HG03469 (cell line): ENCODE data around the gene GHDC.
"Not testable (repeated sequence)": the region's sequence is repeated elsewhere in the genome, so short reads cannot be mapped to it uniquely, and the experiment has no call there.

Experiments used
- ATAC-seq: cut with Tn5 transposase; IDR thresholded peaks from one replicate; pipeline ENCODE4 v1.9.1; 2021; ENCODE audit warnings: mild to moderate bottlenecking, moderate library complexity, moderate number of reproducible peaks; ENCODE audit not compliant: unreplicated experiment

GHDC gene

DNA sequence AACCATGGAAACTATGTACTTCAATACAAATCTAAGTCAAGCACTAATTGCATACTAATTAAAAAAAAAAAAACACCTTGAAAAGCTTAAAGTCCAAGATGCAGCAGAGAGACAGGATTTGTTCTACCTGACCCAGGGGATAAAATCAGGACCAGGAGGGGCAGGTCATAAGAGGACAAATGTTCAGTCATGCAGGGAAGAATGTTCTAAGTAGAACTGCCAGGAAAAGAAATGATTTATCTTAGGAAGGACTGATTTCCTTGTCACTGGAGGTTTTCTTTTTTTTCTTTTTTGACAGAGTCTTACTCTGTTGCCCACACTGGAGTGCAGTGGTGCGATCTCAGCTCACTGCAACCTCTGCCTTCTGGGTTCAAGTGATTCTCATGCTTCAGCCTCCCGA, 9.1 kb upstream of the GHDC start:
- no peak for ATAC-seq

DNA sequence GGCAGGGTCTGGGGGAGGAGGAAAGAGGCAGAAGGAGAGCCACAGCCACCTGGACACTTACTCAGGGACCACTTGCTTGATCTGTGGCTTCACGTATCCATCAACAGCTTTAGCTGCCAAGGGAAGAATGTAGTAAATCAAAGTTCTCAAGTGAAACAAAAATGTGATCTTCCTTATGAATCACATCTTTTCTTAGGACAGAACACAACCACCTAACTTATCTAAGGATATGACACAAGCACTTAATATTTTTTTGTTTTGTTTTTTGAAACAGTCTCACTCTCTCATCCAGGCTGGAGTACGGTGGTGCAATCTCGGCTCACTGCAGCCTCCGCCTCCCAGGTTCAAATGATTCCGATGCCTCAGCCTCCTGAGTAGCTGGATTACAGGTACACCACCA, 8.4 kb upstream of the GHDC start:
- ATAC-seq = no peak

DNA sequence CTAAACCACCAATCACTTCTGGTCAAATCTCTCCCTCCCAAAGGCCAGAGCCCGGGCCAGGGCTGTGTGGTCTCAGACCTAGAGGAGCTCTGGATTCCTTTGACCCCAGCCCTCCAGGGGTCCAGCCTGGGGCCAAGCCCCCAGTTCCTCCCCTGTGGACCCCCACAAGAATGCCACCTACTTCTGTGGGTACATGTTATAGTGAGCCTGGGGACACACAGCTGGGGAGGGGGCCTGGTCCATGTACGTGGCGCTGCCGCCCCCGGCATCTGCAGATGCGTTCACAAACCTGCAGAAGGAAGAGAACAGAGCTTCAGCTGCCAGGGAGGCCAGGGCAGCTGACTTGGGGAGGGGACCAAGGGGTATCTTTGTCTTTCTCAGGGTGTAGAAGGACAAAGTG, 7.9 kb upstream of the GHDC start:
- no peak for ATAC-seq

DNA sequence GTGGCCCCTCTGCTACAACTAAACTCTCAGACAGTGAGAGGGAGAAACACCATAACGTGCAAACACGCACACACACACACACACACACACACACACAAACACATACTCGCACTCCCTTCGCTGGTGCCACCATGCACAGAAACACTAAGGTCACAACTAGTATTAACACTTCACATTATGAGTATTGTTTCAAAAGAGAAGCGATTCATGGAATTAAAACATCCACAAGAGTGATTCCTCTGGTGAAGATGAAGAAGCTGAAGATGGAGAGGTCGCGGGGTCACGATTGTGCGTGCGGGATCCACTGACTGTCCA, 7.1 kb upstream of the GHDC start:
- ATAC-seq = no peak

DNA sequence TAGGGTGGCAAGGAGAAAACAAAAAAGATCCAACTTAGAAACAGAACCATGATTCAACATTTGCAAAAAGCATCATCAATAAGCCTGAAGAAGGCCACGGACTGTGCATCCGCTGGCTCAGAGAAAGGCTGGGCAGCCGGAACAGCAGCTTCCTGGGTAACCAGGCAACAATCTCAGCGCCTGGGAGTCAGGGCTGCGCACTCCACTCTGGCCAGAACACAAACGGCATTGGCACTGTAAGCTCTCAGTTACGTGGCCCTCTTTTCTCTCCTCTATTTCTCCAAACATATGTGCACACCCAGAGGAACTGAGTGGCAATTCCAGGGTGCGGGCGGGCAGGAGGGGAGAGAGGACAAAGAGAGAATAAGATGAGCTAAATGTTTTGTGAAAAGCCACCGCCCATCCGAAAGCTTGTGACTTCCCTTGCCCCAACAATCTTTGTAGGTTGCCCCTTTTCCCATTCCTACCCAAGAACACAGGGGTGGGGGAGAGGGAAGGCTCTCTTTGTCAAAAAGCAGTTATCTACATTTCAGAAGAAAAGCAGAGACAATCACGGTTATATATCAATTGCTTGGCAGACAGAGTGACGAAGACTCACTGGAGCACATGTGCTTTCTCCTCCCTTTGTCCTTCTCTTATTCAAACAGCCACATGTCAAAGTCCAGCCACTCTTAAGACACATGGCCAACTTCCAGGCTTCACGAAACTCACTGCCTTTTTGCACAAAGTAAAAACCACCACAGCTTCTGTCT, 6.6 kb upstream of the GHDC start:
- no peak for ATAC-seq

DNA sequence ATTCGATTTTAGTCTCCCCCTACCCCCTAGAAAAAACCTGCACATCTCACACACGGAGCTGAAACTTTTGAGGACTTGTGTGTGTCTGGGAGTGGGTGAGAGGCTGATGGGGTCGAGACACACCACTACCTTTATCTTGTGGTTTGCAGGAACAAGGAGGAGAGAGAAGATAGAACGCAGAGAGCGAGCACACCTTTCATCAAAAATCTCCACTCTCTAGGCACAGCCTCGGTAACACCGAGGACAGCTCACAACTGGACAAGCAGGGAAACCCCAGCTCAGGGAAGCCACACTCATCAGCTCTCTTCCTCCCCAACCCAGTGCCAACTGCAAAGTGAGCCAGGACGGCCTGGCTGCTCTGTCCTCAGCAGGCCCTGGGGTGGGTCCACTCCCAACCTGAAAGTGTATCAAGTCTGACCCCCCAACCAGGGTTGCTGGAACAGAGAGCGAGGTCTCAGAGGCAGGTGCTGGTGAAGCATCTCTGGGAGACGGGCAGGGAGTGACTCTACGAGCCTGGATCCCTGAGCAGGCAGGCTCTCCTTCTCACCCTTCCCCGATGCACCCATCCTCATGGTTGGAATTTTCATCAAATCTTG, 5.2 kb upstream of the GHDC start:
- no peak for ATAC-seq

DNA sequence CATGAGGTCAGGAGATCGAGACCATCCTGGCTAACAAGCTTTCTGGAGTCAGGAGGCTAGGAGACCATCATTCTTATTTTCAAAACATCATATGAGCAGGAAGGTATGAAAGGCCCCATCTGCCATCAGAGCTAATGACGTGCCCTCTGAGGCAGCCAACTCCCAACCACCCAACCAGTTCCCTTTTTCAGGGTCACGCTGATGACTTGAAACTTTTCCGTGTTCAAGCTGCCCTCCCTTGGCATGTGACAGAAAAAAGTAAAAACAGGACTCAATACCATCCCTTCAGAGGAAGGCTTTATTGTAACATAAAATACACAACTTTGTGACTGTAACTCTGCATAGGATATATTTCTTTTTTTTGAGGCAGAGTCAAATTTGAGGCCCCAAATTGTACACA, 4.6 kb upstream of the GHDC start:
- ATAC-seq = no peak

DNA sequence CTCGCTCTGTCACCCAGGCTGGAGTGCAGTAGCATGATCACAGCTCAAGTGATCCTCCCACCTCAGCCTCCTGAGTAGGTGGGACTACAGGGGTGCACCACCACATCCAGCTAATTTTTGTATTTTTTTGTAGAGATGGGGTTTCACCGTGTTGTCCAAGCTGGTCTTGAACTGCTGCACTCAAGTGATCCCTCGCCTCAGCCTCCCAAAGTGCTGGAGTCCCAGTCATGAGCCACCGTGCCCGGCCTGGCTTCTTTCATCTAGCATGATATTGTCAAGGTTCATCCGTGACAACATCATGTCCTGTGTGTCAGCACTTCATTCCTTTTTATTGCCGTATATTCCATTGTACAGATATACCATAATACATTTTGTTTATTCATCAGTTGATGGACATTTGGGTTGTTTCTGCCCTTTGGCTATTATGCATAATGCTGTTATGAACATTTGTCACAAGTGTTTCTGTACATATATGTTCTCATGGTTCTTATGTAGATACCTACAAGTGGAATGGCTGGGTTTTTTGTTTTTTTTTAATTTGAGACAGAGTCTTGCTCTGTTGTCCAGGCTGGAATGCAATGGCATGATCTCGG, 3.4 kb upstream of the GHDC start:
- no peak for ATAC-seq

DNA sequence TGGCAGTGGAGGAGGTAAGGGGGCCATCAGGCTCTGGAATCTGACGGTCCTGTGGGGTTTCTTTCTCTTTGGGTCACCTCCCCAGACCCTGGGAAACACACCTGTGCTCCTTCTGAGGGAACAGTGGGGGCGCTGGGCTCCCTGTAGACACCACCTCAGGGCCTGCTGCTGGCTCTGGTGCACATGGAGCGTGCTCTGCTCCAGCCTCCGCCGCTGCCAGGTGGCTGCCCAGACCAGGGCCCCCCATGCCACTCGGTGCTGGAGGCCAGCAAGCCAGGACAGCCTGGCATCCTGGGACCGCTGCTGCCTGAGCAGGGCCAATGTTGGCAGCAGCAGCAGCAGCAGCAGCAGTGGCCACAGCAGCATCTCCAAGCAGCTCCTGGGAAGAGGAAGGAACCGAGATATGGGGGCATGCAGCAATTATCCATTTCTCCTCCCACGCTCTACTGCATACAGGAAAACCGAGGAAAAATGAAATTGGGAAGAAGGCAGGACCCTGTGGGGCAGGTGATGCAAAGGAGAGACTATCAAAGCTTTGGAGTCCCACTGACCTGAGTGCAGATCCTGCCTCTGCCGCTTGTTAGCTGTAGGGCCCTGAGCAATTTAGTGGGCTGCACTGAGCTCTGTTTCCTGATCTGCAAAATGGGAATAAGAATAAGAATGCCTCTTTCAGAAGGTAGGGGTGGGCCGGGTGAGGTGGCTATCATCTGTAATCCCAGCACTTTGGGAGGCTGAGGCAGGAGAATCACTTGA, 902 bp downstream of the GHDC start:
- no peak for ATAC-seq

DNA sequence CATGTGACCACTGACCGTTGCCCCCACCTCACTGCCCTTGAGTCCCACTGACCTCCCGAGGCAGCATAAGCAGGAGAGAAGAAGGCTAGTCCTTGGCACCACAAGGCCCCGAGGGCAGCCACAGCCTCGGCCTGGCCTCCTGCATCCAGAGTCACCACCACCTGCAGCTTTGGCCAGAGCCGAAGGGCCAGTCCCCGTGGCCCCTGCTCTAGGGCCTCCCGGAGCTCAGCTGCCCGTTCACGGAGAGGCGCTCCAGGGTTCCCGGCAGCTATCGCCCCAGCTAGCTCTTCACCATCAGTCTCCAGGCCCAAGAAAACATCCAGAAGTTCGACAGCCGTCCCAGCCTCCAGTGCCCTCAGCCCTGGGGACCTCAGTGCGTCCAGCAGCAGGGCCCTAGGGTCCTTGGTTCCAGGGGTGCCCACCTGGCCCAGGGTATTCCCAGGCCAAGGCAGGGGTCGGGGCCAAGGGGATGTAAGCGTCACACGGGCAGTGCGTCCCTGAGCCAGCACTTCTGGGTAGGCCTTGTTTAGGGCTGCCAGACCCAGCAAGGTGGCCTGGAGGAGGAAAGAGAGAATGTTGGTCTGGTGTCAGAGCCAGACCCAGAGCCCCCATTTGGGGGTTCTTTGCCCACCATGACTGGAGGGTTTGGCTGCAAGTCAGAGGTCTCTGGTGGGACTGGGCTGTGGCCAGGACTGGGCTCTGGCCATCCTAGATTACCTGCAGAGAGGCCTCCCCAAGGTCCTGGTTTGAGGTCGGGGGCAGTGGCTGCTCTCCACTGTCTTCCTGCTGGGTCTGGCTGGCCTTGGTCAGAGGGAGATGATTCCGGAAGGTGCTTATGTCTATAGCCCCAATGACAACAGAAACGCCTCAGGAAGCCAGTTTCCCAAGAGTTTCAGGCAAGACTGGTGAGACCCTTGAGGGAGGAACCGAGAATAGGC, 1.8 kb downstream of the GHDC start:
- ATAC-seq = no peak

DNA sequence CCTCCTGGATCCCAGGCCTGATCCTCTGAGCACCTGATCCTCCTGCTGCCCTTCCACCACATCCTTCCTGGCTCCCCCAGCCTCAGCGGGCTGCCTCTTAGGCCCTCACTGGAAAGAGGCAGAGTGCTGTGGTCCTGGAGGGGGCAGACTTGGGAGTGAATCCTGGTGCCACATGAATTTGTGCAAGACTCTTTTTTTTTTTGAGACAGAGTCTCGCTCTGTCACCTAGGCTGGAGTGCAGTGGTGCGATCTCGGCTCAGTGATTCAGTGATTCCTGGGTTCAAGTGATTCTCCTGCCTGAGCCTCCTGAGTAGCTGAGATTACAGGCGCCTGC, 3.1 kb downstream of the GHDC start:
- ATAC-seq = no peak

DNA sequence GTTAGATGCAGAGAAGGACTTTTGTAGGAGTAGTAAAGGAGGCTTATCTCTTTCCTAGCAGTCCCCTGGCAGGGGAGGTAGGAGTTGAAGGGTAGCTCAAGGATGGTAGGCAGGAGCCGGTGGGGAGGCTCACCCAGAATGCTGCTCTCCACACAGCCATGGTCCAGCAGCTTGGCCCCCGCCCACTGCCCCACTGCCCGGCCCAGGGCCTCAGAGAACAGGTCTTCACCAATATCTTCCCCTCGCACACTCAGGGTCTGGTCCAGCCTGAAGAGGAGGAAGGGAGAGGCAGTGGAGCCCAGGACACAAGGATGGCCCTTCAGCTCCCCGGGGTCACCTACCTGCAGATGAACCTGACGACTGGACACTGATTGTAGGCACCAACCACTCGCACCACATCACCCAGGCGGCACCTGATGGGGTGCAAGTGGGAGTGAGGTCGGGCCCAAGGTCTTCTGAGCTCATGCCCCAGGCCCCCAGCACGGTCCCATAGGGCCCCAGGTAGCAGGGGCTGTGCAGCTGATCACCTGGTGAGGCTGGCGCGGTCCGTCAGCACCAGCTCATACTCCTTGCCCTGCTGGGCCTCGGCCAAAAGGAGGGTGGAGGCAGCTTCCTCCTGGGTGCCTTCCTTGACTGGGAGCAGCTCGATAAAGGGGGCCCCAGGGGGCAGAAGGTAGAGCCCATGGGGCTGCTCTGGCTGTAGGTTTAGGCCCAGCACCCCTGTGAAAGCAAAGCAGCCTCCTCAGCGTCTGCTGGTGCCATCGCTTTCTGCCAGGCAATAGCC, 3.6 kb downstream of the GHDC start:
- ATAC-seq = no peak

DNA sequence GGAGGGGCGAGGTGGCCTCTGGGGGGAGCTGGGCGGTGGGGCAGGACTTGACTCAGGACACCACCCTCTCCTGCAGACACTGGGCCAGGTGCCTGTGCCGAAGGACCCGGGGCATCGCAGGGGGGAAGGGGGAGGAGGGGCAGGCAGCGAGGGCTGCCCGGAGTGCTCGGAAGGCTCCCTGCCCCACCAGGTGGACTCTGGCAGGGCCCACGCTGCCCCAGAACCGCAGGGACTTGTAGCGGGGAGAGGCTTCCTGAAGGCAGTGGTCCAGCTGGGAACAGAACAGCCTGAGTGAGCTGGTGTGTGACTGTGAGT, 4.7 kb downstream of the GHDC start:
- no peak for ATAC-seq

DNA sequence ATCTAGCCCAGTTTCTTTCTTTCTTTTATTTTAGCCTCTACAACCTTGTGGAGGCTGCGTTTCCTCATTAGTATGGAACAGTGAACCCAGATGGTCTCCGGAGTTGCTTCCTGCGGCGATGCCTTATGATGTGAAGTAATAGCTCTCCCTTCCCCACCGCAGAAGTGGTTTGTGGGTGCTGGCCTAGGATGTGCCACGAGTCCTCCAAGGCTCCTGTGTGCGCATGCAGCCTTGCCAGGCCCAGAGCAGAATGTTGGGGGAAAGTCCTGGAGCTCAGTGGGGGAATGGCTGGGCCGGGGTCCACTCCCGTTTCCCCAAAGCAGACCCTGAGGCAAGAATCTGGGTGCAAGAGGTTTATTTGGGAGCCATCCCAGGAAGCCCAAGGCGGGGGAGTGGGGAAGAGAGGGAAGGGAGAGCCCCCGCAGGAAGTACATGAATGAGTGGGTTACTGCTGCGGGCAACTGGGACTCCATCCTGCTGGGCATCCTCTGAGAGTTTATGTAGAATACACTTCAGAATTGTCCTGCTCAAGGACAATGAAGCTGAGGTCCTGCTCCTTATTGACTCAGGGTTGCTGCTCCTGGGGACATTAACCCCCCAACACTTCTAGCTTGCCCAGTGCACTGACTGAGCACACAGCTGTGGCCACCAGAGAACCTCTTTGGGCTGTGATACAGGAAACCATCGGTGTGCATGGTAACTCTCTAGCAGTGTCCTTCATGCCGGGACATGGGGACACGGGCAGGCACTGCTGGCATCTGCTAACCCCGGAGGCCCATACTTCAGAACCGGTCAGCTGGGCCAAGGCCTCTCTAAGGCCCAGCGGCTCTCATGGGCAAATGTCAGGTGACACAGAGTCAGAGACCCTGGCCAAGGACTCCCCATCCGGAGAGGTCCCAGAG, 5.3 kb downstream of the GHDC start:
- no peak for ATAC-seq

DNA sequence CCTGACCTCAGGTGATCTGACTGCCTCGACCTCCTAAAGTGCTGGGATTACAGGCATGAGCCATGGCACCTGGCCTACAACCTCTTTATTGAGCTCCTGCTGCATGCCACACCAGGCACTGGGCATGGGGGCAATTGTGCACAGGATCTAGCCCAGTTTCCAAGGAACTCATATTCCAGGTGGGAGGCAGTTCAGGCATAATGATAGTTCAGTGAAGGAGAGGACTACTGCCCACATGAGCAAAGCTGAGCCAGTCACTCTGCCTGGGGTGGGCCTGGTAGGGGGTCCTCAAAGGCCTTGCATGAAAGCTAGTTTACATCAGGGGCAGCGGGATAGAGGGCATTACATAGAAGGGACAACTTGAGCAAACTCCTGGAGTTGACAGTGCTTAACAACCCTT, 6.5 kb downstream of the GHDC start:
- no peak for ATAC-seq

DNA sequence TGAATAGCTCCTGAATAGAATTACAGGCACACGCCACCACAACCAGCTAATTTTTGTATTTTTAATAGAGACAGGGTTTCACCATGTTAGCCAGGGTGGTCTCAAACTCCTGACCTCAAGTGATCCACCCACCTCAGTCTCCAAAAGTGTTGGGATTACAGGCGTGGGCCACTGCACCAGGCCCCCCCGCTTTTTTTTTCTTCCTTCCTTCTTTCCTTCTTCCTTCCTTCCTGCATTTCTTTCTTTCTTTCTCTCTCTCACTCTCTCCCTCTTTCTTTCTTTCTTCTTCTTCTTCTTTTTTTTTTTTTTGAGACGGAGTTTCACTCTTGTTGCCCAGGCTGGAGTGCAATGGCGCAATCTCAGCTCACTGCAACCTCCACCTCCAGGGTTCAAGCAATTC, 8.1 kb downstream of the GHDC start:
- ATAC-seq = not testable (repeated sequence)

DNA sequence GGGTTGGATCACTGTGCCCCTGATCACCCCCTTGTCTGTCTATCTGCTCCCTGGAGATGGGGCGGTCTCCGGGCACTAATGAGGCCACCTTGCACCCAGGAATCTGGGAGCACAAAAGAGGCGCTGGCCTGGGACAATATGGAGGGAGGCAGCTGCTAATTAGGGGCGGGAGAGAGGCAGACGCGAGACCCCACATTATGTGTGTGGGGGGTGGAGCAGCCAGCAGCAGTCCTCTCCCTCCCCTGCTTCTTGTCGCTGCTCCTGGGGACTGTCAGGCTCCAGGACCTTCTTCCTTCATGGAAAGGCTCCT, 8.7 kb downstream of the GHDC start:
- no peak for ATAC-seq

DNA sequence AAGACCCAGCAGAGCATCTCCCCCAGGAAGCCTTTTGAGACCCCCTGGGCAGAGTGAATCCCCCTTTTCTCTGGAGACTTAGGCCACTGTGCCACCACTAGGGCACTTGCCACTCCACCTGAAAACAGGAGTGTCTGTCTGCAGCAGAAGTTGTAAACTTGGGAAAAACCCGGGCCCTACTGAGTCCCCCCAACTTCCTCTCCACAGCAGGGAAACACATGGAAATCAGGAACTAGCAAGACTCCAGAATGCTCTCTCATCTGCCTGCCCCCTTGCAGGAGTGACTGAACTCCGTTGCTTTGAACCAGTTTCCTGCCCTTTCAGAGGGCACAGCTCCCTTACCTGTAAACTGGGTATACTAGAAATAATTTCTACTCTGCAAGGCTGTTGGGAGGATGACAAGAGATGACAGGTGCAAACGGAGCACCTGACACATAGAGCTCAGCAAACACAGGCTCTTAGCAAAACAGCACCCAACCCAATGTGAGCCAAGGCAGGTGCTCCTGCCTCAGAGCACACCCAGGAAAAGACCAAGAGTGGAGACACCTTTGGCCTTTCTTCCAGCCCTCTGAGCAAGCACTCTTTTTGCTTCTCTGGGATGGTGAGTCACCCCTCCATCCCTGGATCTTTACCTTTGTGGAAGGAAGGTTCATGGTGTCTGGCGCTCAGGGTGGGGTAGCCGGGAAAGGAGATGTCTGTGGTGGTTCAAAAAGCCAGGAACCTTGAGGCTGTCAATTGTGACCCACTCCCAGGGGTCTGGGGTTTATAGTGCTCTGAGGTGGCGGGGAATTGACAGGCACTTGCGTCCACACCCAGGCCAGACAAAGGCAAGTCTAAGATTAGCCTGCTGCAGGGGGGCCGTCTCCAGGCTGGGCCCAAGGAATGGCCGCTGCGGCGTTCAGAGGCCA, 9.3 kb downstream of the GHDC start, which contains the start of gene HCRT:
Gene HCRT (minus strand): TSS at position 740 of the 908 bp plus-strand sequence. CDS start 87 bp downstream, at position 653.
- no peak for ATAC-seq
